ENCODE results near the gene THSD7A. TPM values are rescaled to one million over a fixed set of nuclear protein-coding genes. Genes with fewer than 3 reads are reported as not detected.

Gene THSD7A
- total and polyA plus RNA-seq, 2 of the 8 experiments (the other 6 are each of a cell fraction or from before 2014, with no cell fraction given): 0.44 to 1.2 TPM

- no peak for FAIRE-seq
- Histone ChIP-seq H2AK5ac (ENCODE audit: low read depth, low read length) (no peak overlapping the region), H3K4me1 (replicated peaks in 1 of 4; ENCODE audit: control insufficient read depth in 3 of 4, insufficient read depth in 4 of 4, low read length in 3 of 4) (peaks cover 0 to 5% (median 0%) of the 10 kb centered on the region in 4 experiments; a peak in 1 of 7 replicates), H3K4me3 (ENCODE audit: extremely low read depth in 1 of 4, insufficient read depth in 2 of 4, low read depth in 3 of 4, low read length in 4 of 4) (no peak overlapping the region), H3K79me1 (ENCODE audit: low read depth, low read length) (no peaks in the 10 kb centered on the region), H3K9me3 (ENCODE audit: insufficient read depth in 2 of 2, low read depth in 1 of 2, low read length in 1 of 2) (no peaks in the 10 kb centered on the region), H2BK5ac (ENCODE audit: low read depth, low read length) (no peak overlapping the region), H3K27ac (ENCODE audit: low read depth, low read length) (no peak overlapping the region), H3K4me2 (ENCODE audit: insufficient read depth in 1 of 2, low read depth in 2 of 2, low read length in 2 of 2) (no peak overlapping the region), H4K20me1 (replicated peaks in 1 of 2; ENCODE audit: control insufficient read depth in 1 of 2, insufficient read depth in 2 of 2, low read length in 2 of 2) (no peaks in the 10 kb centered on the region), H2AFZ (ENCODE audit: low read length) (no peak overlapping the region), H3K56ac (replicated peaks; ENCODE audit: insufficient read length, low read depth, low read length) (no peak overlapping the region), H2BK120ac (replicated peaks; ENCODE audit: low read depth, low read length) (no peak overlapping the region), H3K79me2 (ENCODE audit: control insufficient read depth in 1 of 2, insufficient read depth in 2 of 2, low read length in 2 of 2) (no peaks in the 10 kb centered on the region), H3K36me3 (ENCODE audit: control insufficient read depth in 2 of 4, insufficient read depth in 4 of 4, low read length in 3 of 4) (no peaks in the 10 kb centered on the region), H2BK15ac (ENCODE audit: low read length) (no peak overlapping the region), H3K23me2 (ENCODE audit: low read depth, low read length) (no peaks in the 10 kb centered on the region), H2BK12ac (ENCODE audit: low read depth, low read length) (no peak overlapping the region), H4K5ac (ENCODE audit: insufficient read length, low read depth, low read length) (no peak overlapping the region), H3K18ac (ENCODE audit: extremely low read depth, low read length) (no peak overlapping the region), H4K8ac (ENCODE audit: extremely low read depth, insufficient read depth, low read length) (no peak overlapping the region), H4K91ac (replicated peaks; ENCODE audit: insufficient read length, low read length) (no peak overlapping the region), H2BK20ac (ENCODE audit: low read length) (no peak overlapping the region), H3K4ac (replicated peaks; ENCODE audit: insufficient read length, low read depth, low read length) (no peak overlapping the region), H3K23ac (ENCODE audit: insufficient read length) (no peak overlapping the region), H3K9ac (replicated peaks in 1 of 4; ENCODE audit: extremely low read depth in 1 of 4, low read depth in 3 of 4, low read length in 3 of 4) (no peak overlapping the region), H3K14ac (ENCODE audit: insufficient read length) (no peak overlapping the region), H3K27me3 (replicated peaks in 1 of 4; ENCODE audit: control insufficient read depth in 3 of 4, extremely low read depth in 1 of 4, insufficient read depth in 3 of 4, low read length in 3 of 4) (no peaks in the 10 kb centered on the region)
- peak; percentile 78 for TF ChIP-seq CEBPB (IDR thresholded peaks at IDR 0.05; ENCODE audit: low read depth, low read length)
- TF ChIP-seq KDM4A (IDR thresholded peaks at IDR 0.05; ENCODE audit: low read depth, low read length, severe bottlenecking): no peak
- POLR2A ChIA-PET (ENCODE audit: partially characterized antibody): no interaction called here
- WGBS, 2 experiments (ENCODE audit: extremely low coverage in 1 of 2, insufficient coverage in 1 of 2, insufficient read length in 1 of 2, insufficient replicate concordance in 2 of 2, low coverage in 1 of 2, low lambda C conversion rate in 2 of 2, missing lambda C conversion rate in 1 of 2): 85% methylated on average over 4 of the region's 4 CpGs; no CpG with 5 or more reads in 1 of the 2 experiments
- DNase-seq (ENCODE audit: low read depth in 1 of 2, low spot score in 2 of 2): no peak
- CTCF ChIA-PET (ENCODE audit: partially characterized antibody): interaction anchor here (0.7 to 1.3 kb wide), 2 partner anchors 16 to 29 kb away, joined by 3 read pairs; no protein-coding TSS in a partner anchor
Measured at GRCh38 chr7:11579141-11579540, 252.9 kb downstream of the THSD7A start.

All from H1 (cell line).